ENCODE measurements around the gene SHROOM1.

The SHROOM1 gene

GRCh38 chr5:132850066-132850465 is 19.6 kb upstream of the SHROOM1 start:
- no peak for DNase-seq (ENCODE audit: low read depth in 2 of 2)

DNA sequence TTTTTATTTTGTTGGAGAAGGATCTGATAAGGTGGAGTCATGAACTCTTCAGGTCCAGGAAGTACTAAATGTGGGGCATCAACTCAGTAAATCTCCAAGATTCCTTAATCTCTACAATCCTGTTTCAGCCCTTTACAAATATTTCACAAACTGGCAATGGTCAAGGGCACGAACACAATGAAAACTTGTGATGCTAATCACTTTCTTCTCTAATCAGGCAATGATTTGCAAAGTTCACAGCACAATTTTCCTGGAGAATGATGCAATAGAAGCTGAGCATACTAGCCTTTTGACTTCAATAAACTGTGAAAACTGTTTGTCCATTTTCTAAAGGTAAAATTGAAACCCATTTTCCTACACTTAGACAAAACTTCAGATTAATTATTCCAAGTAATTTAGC is 18.9 kb upstream of the SHROOM1 start:
- no peak for DNase-seq (ENCODE audit: low read depth in 2 of 2)

- no peak for DNase-seq (ENCODE audit: low read depth in 2 of 2)
These were observed 17.8 kb upstream of the SHROOM1 start for GRCh38 chr5:132848270-132848669.

- no peak for DNase-seq (ENCODE audit: low read depth in 2 of 2)
These were observed 10.9 kb upstream of the SHROOM1 start for GRCh38 chr5:132841305-132841704.

DNA sequence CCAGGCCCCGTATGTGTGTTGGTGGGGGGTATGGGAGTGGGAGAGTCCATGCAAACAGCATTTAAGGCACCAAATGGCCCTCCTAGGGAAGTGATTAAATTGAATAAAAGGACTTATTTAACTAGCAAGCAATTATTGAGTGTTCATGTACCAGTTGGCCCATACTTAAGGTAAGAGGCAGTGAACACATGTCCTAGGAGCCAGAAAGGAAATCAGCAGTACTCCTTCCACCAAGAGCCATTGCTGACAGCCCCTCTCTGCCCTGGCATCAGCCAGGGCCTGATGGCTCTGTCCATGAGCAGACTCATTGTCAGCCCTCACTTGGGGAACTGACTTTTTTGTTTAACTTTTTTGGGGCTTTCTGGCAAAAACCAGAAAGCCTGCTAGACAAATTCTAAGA is 10.4 kb upstream of the SHROOM1 start:
- DNase-seq (ENCODE audit: low read depth in 2 of 2) = no peak

DNA sequence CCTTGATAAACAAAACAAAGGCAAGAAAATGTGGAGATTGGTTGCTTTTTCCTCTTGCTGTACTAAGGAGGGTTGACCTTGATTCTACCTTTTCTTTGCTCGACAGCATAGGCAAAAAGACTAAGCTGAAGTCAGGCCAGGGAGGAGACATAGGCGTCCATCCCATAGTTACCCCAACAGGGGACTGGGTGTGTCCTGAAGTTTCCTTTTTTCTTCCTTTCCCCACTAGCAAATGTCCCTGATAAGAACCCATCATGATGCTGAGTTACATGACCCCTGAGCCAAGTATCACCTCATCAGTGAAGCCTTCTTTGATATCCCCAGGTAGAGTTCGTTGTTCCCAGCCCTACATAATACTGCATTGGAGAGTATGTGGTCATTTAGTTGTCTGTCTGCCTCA is 9.9 kb upstream of the SHROOM1 start:
- no peak for DNase-seq (ENCODE audit: low read depth in 2 of 2)

DNA sequence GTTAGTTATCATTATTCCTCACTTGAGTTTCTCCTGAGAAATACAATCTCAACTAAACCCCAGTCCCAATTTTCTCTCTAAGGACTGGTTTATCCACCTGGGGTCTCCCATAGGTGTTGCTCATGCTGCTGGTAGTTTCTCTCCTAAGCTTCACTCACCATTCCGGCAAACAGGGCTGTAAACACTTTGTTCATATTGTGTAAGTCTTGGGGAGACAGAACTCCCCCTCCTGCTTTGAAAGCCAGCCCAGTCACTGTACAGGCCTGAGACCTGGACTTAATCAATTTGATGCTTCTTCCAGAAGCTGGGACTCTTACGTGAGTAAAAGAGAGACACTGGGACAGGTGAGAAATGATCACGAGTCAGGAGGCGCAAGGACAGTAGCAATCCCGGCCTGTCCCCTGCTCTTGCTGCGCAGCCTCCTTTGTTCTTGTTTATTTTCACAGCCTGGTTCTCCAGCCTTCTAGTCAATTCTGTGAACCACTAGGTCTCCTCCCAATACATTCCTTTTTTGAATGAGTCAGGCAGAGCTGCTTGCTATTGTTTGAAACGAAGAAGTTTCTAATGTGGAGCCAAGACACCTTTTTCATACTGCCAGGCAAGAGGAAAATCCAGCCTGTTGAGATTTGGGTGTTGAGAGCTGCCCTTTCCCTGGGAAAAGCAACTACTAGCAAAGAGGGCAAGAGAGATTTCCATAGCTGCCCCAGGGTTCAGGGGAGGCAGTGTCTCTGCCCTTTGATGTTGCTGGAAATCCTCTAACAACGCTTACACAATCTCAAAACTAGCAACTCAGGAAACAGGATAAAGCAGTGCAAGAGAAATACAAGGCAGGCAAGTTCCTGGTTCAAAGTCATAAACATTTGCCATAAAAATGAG is 9.2 kb upstream of the SHROOM1 start:
- no peak for DNase-seq (ENCODE audit: low read depth in 2 of 2)

- no peak for DNase-seq (ENCODE audit: low read depth in 2 of 2)
These were observed 8.3 kb upstream of the SHROOM1 start for GRCh38 chr5:132838516-132839282.

GRCh38 chr5:132837868-132838267 is 7.4 kb upstream of the SHROOM1 start:
- DNase-seq (ENCODE audit: low read depth in 2 of 2) = no peak

GRCh38 chr5:132836852-132837251 is 6.4 kb upstream of the SHROOM1 start:
- DNase-seq (ENCODE audit: low read depth in 2 of 2) = no peak

- DNase-seq (ENCODE audit: low read depth in 2 of 2) = no peak
These were observed 3.6 kb upstream of the SHROOM1 start for GRCh38 chr5:132834057-132834456.

DNA sequence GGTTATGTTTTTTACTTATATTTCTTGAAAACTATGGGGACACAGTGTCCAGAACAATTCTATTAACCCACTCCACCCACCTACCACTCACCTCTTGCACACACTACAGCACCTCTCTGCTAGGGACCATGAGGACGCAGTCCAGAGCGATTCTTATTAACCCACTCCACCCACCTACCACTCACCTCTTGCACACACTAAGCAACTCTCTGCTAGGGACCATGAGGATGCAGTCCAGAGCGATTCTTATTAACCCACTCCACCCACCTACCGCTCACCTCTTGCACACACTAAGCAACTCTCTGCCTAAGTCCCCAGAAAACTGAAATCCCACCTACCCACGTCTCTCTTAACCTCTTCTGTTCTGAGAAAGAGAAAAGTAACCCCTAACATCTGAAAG is 2.2 kb upstream of the SHROOM1 start:
- DNase-seq (ENCODE audit: low read depth in 2 of 2) = no peak

DNA sequence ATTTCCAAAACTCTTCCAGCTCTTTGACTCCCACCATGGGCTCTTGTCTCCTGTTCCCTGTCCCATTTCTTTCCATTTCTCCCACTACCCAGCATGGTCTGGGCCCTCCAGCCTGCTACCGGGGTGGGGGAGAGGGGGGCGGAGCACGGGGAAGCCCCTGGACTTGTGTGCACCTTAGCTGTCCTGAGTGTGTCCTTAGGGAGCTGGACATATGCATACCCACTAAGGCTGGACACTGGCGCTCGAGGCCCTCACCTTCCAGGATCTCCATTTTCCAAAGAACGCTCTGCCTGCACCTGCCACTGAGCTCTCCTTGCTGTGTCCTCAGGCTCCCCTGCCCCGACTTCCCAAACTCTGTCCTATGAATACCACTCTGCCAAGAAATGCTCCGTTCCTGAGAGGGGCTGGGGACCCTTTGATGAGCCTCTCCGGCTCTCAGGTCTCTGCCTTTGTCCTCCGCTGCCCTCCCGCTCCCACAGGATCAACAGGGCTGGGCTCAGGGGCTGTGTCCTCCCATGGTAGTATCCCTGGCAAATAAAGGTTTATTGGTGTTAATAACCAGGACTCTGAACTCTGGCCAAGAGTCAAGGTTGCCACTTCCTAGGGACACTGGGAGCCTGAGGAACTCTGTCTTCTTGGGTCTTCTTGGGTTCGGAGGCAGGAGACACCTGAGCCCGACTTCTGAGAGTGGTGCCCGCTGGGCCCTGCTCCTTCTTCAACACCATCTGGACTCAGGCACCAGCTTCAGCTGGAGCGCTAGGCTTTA is 831 bp upstream of the SHROOM1 start:
- DNase-seq (ENCODE audit: low read depth in 2 of 2) = no peak

- peak; percentile 30 to 57 for DNase-seq (ENCODE audit: low read depth in 2 of 2)
These were observed 558 bp downstream of the SHROOM1 start for GRCh38 chr5:132829742-132830435.

DNA sequence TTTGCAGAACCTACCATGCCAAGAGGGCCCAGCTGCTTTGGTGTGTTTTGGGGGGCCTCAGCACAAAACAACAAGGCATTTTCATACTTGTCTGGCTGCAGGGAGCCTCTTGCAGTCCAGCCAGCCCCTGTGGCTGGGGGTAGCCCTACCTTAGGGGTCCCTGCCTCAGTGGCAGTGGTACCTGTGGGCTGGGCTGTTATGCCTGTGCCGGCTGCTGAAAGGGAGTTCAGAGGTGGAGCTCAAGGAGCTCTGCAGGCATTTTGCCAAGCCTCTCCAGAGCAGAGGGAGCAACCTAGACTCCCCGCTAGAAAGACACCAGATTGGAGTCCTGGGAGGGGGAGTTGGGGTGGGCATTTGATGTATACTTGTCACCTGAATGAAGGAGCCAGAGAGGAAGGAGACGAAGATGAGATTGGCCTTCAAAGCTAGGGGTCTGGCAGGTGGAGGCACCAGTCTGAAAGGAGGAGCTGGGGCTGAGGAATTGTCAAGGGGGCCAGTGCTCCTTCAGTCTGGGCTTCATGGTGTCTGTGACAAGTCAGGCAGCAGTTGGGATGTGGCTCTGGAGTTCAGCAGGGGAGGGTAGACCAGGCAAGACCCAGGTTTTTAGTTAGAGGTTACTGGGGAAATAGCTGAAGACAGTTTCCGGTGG is 1.5 kb downstream of the SHROOM1 start:
- no peak for DNase-seq (ENCODE audit: low read depth in 2 of 2)

DNA sequence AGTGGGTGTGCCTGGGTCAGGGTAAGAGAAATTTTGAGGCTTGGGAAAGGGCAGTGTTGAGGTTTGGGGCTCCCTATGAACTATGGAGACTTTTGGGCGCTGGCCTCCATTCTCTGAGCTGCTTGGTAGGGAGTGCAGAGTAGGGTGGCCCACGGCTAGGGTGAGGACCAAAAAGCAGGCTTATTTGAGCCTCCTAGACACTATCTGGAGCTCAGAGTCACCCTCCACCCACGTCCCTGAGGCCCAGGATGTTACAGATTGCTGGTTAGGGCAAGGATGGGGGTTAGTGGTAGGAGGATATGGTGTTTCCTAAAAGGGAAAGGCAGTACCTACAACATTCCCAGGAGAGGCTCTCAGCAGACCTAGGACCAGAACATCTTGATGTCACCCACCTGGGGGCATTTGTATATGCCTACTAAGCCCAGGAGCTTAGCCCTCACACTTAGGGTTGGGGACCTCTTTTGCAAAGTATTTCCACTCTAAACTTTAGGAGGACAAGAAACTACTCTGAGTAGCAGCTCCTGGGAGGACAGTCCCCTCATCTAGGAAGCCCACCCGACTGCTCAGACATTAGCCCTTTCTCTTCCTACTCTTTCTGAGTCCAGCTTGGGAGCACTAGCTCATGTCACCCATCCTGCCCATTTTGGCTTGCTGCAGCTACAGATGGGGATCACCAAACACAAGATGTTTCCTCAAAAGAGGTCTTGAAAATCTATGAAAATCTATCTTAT is 2.3 kb downstream of the SHROOM1 start:
- no peak for DNase-seq (ENCODE audit: low read depth in 2 of 2)

- DNase-seq (ENCODE audit: low read depth in 2 of 2) = no peak
These were observed 3.9 kb downstream of the SHROOM1 start for GRCh38 chr5:132826424-132827082.

DNA sequence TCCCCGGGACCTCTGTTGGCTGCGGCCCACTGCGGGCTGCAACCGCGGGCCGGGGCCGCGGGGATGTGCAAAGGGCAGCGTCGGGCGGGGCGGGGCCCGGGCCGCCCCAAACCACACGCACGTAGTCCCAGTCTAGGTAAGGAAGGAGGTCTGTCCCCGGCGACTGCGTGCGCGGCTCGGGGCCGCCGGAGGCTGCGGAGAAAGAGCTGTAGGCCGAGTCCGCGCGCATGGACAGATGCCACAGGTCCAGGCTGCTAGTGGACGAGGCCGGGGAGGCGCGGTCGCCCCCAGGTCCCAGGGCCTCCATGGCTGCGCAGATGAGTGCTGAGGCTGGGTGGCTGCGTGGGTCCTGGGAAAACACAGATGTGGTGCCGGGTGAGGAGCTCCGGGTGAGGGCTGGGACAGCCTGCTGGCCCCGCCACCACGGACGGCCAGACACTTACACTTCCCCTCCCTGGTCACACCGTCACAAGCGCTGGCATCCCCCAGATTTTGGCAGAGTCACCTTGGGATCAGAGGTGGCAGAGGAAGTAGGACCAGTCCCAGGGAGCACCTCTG is 4.5 kb downstream of the SHROOM1 start:
- DNase-seq (ENCODE audit: low read depth in 2 of 2) = no peak

- DNase-seq (ENCODE audit: low read depth in 2 of 2) = no peak
These were observed 5.2 kb downstream of the SHROOM1 start for GRCh38 chr5:132825033-132825833.
